HepG2 (cell line): ENCODE results near the gene LRP1B.

Source experiments
- ELF4 ChIP-seq: sonication (generic); formaldehyde crosslinking; IDR thresholded peaks from 2 replicates; pipeline ENCODE4 v1.5.0; 2020; ENCODE audit warnings: missing genetic modification reagents, mild to moderate bottlenecking, moderate library complexity, borderline replicate concordance
- POLR2AphosphoS5 ChIP-seq: IDR thresholded peaks from 2 replicates; pipeline ENCODE4 v1.6.1; 2012; ENCODE audit warnings: low read depth, low read length
- ZNF562 ChIP-seq: sonication (generic); formaldehyde crosslinking; IDR thresholded peaks from 2 replicates; pipeline ENCODE4 v1.8.0; 2022; ENCODE audit warnings: missing genetic modification reagents, borderline replicate concordance

DNA sequence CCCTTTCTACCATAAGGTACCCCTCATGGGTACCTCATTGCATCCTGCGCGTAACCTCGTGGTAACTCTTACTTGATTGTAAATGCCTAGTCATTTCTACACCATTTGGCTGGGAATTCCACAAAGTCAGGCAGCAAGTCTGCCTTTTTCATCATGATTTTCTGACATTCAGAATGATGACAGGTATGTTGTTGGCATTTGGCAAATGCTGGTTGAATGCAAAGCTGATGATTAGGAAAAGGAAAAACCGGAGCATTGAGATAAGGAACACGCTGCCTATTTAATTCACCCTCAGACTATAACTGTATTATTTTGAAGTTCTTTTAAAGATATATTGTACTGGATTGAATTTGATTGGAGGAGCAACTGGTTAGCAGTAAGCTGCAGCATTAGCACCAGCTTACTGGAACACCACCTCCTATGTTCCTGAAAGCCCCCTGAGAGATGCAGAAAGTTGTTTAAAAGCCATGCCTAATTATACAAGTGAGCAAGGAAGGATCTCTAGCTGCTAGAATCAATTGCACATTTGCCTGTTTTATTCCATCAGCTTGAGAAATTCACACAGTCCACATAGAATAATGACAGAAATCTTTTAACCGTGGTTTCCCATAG lies 520.1 kb downstream of the LRP1B start:
- no peak for TF ChIP-seq ELF4 (CRISPR knock-in tag)
- no peak for TF ChIP-seq POLR2AphosphoS5
- no peak for TF ChIP-seq ZNF562
